T-helper 17 cell (primary cell): ENCODE measurements around the gene DNAJC21. TPM values are rescaled to one million over a fixed set of nuclear protein-coding genes. Genes with fewer than 3 reads are reported as not detected.
"Not testable (repeated sequence)": the region's sequence is repeated elsewhere in the genome, so short reads cannot be mapped to it uniquely, and the experiment has no call there.

Experiments used
- ATAC-seq: fragments of 150-1000 bp; cut with Tn5 transposase; 2 replicates; pipeline ENCODE4 v1.10.0; 2021; ENCODE audit warnings: mild to moderate bottlenecking, moderate library complexity
- DNase-seq, 3 donors: peaks; one replicate each; pipeline versions ENCODE4 v3.0.0 to v3.0.0-alpha.2; 2020 to 2021
- H3K9me3 ChIP-seq: one replicate; pipeline ENCODE4 v1.7.0; 2013; ENCODE audit warnings: low read length, mild to moderate bottlenecking; ENCODE audit not compliant: control insufficient read depth, poor library complexity, severe bottlenecking
- H3K27ac Mint-ChIP-seq: one replicate; pipeline ENCODE4 v1.8.0; 2022; ENCODE audit warnings: mild to moderate bottlenecking, moderate library complexity, mixed read lengths
- H3K27me3 Mint-ChIP-seq: one replicate; pipeline ENCODE4 v1.8.0; 2022; ENCODE audit warnings: mixed read lengths
- H3K36me3 Mint-ChIP-seq: one replicate; pipeline ENCODE4 v1.8.0; 2022; ENCODE audit warnings: low read depth, mixed read lengths
- H3K4me1 Mint-ChIP-seq: one replicate; pipeline ENCODE4 v1.8.0; 2022; ENCODE audit warnings: mild to moderate bottlenecking, mixed read lengths
- H3K4me3 Mint-ChIP-seq: one replicate; pipeline ENCODE4 v1.8.0; 2022; ENCODE audit warnings: mild to moderate bottlenecking, moderate library complexity, mixed read lengths
- total RNA-seq, 4 donors: library from RNA in 2 of 4; stranded (reverse) in 2 of 4; gene quantifications; one replicate each; pipeline ENCODE4 v1.2.3 and lab custom pipeline; 2022 to 2026

DNAJC21 gene
- total RNA-seq, 2 donors from 2014 or later, result 54.0 to 54.3 TPM

GRCh38 chr5:34905564-34905963 is 23.8 kb upstream of the DNAJC21 start:
- no peak for DNase-seq

DNA sequence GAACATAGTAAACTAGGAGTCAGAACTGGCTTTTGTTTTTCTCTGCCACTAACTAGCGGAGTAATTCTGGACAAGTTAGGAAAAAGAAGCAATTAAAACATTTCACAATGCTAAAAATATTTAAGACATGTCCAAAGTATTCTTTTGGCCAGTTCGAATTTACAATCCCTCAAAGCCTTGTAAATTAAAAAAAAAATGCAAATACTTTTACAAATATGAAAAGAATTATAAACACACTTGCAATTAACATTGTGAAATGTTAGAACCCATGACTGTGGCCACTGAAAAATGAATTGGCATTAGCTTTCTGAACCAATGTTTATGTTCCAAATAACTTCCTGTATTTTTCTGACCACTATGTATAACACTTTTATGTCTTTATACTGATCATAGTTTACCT is 16.3 kb upstream of the DNAJC21 start:
- H3K36me3 Mint-ChIP-seq, result peaks cover 5% of the 10 kb centered on the region
- H3K27me3 Mint-ChIP-seq, result no peaks in the 10 kb centered on the region
- no peaks in the 10 kb centered on the region for H3K9me3 ChIP-seq
- H3K27ac Mint-ChIP-seq, result no peak overlapping the region
- no peak for DNase-seq
- no peak for ATAC-seq
- H3K4me3 Mint-ChIP-seq, result no peak overlapping the region
- H3K4me1 Mint-ChIP-seq, result peaks cover 35% of the 10 kb centered on the region

More at GRCh38 chr5:34905564-34905963, 23.8 kb upstream of the DNAJC21 start:
- Mint-ChIP-seq H3K27me3 (no peaks in the 10 kb centered on the region), H3K36me3 (peaks cover 3% of the 10 kb centered on the region), H3K4me3 (no peak overlapping the region), H3K27ac (peak overlapping the region; percentile 14), H3K4me1 (peaks cover 2% of the 10 kb centered on the region)
- no peaks in the 10 kb centered on the region for H3K9me3 ChIP-seq
- no peak for ATAC-seq

DNA sequence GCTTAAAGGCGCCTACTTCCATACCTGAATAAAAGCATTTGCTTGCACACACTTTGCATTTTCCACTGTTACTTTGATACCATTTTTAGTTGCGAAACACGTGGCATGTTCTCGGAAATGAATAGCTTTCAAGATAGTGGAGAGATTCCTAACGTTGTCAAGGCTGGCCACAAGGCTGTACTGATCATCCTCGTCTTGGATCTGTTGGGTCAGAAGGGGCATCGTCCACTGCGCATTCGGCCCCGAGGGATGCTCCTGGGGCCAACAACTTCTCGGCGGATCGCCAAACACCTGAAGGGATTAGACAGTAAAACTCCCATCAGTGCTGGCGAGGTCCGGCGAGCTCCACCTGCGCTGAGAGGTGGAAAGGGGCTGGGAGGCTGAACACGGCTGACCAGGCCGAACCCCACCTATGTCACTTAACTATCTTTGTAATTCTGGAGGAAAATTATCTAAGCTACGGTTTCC is 14.7 kb upstream of the DNAJC21 start:
- no peak overlapping the region for H3K4me3 Mint-ChIP-seq
- no peak for DNase-seq
- H3K36me3 Mint-ChIP-seq, result peaks cover 2% of the 10 kb centered on the region
- H3K4me1 Mint-ChIP-seq, result peaks cover 35% of the 10 kb centered on the region
- no peak overlapping the region for H3K27ac Mint-ChIP-seq
- H3K27me3 Mint-ChIP-seq, result no peaks in the 10 kb centered on the region
- no peaks in the 10 kb centered on the region for H3K9me3 ChIP-seq
- ATAC-seq, result no peak

DNA sequence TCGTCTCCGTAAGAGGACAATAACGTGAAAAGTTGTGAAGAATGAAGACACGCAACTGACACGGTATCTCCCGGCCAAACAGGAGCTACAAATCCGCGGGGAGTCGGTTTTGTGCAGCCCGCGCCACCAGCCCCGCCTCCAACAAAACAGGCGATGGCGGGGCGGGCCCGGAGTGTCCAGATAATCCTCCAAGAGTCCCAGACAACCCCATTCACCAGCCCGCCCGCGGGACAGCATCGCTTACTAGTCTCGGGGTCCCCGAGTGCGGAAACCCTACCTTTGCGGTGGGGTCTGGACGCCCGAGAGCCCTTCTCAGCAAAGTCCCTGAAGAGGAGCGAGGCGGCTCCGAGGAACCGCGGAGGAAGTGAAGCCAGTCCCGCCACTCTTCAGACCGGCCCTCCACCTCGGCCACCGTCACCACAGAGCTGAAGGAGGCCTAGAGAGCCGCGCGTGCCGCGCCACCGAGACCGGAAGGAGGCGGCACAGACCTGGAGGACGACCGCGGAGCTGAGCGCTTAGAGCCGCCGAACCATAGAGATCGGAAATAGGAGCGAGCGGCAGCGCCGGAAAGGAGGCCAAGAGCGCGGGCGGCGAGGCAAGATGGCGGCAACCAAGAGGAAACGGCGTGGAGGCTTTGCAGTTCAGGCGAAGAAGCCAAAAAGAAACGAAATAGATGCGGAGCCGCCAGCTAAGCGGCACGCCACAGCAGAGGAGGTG is 14.1 kb upstream of the DNAJC21 start, which contains the start of the genes BRIX1 and RAD1:
TSS of gene BRIX1 (plus strand) at position 573 of the 717 bp plus-strand sequence. CDS start at position 601, 28 bp downstream.
TSS of gene RAD1 (minus strand) at position 366 of the 717 bp plus-strand sequence. CDS start 612 bp downstream, outside the sequence.
- no peak within 1 kb of the TSS for H3K4me3 Mint-ChIP-seq
- no peaks in the 10 kb centered on the region for H3K9me3 ChIP-seq
- peaks cover 2% of the 10 kb centered on the region for H3K36me3 Mint-ChIP-seq
- peak; percentile 83 to 89 (median 86) for DNase-seq
- no peaks in the 10 kb centered on the region for H3K27me3 Mint-ChIP-seq
- no peak within 1 kb of the TSS for H3K27ac Mint-ChIP-seq
- peaks cover 33% of the 10 kb centered on the region for H3K4me1 Mint-ChIP-seq
- ATAC-seq, result peak; percentile 97

GRCh38 chr5:34915856-34916192 is 13.5 kb upstream of the DNAJC21 start:
- Mint-ChIP-seq H3K27ac (no peak overlapping the region), H3K4me1 (peaks cover 33% of the 10 kb centered on the region), H3K27me3 (no peaks in the 10 kb centered on the region), H3K4me3 (no peak overlapping the region), H3K36me3 (peaks cover 4% of the 10 kb centered on the region)
- DNase-seq (no peak), ATAC-seq (no peak)
- H3K9me3 ChIP-seq, result no peaks in the 10 kb centered on the region

DNA sequence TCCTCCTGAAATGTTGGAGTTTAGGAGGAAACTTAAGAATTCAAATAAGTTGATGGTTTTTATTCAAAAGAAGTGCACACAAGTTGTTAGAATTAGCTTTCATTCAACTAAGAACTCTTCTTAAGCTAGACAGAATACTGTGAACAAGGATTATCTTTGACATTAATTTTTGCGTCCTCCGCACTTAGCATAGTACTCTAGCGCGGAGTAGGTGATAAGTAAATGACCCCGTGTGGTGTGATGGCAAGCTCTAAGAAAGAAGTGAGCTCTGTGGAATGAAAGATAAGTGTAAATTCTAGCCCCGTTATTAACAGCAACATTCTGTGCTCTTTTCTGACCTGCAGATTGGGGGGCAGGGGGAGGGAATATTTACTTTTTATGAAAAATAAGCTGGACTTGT is 12.8 kb upstream of the DNAJC21 start:
- H3K9me3 ChIP-seq, result no peaks in the 10 kb centered on the region
- Mint-ChIP-seq H3K36me3 (peaks cover 4% of the 10 kb centered on the region), H3K27ac (no peak overlapping the region), H3K27me3 (no peaks in the 10 kb centered on the region), H3K4me1 (peaks cover 33% of the 10 kb centered on the region), H3K4me3 (no peak overlapping the region)
- DNase-seq (no peak), ATAC-seq (no peak)

DNA sequence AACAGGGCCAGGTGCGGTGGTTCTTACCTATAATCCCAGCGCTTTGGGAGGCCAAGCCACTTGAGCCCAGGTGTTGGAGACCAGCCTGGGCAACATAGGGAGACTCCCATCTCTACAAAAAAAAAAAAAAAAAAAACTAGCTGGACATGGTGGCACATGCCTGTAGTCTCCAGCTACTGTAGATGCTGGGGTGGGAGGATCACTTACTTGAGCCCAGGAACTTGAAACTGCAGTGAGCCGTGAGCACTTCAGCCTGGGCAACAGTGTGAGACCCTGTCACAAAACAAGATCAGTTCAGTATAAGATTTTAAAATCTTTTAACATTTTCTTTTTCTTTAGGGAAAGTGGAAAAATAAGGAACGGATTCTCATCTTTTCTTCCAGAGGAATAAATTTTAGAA is 11.3 kb upstream of the DNAJC21 start:
- ATAC-seq (no peak), DNase-seq (no peak)
- H3K27me3 Mint-ChIP-seq, result no peaks in the 10 kb centered on the region
- H3K4me1 Mint-ChIP-seq, result peaks cover 33% of the 10 kb centered on the region
- no peak overlapping the region for H3K4me3 Mint-ChIP-seq
- peaks cover 4% of the 10 kb centered on the region for H3K36me3 Mint-ChIP-seq
- H3K27ac Mint-ChIP-seq, result no peak overlapping the region
- no peaks in the 10 kb centered on the region for H3K9me3 ChIP-seq

DNA sequence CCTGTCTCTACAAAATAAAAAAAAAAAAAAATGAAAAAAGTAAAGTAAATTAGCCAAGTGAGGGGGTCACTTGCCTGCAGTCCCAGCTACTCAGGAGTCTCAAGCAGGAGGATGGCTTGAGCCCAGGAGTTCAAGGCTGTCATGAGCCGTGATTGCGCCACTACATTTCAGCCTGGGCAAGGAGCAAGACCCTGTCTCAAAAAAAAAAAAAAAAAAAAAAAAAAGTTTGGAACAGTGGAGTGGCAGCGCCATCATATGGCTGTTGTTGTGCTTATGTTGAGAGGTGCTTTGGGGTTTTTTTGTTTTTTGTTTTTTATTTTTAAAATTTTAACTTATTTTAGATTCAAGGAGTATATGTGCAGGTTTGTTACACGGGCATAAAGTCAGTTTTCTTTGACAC is 10.3 kb upstream of the DNAJC21 start:
- peaks cover 29% of the 10 kb centered on the region for H3K4me1 Mint-ChIP-seq
- ATAC-seq, result no peak
- H3K27me3 Mint-ChIP-seq, result no peaks in the 10 kb centered on the region
- H3K4me3 Mint-ChIP-seq, result no peak overlapping the region
- peak overlapping the region; percentile 29 for H3K27ac Mint-ChIP-seq
- H3K9me3 ChIP-seq, result no peaks in the 10 kb centered on the region
- peaks cover 6% of the 10 kb centered on the region for H3K36me3 Mint-ChIP-seq
- no peak for DNase-seq

DNA sequence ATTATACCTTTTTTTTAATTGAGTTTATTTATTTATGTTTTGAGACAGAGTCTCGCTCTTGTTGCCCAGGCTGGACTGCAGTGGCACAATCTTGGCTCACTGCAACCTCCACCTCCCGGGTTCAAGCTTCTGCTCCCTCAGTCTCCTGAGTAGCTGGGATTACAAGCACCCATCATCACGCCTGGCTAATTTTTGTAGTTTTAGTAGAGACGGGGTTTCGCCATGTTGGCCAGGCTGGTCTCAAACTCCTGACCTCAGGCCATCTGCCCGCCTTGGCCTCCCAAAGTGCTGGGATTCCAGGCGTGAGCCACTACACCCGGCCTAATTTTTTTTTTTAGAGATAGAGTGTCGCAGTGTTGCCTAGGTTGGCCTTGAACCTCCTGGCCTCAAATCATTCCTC is 6.1 kb upstream of the DNAJC21 start:
- ATAC-seq, H3K27me3 Mint-ChIP-seq, H3K4me3 Mint-ChIP-seq, H3K36me3 Mint-ChIP-seq, DNase-seq, H3K9me3 ChIP-seq, H3K4me1 Mint-ChIP-seq: not testable (repeated sequence)
- H3K27ac Mint-ChIP-seq, result peak overlapping the region; percentile 57

GRCh38 chr5:34923694-34924461 is 5.5 kb upstream of the DNAJC21 start:
- ATAC-seq (peak; percentile 51), DNase-seq (no peak)
- H3K9me3 ChIP-seq, result no peaks in the 10 kb centered on the region
- Mint-ChIP-seq H3K27me3 (no peaks in the 10 kb centered on the region), H3K27ac (peak overlapping the region; percentile 57), H3K4me3 (no peak overlapping the region), H3K4me1 (peaks cover 2% of the 10 kb centered on the region), H3K36me3 (peaks cover 6% of the 10 kb centered on the region)

DNA sequence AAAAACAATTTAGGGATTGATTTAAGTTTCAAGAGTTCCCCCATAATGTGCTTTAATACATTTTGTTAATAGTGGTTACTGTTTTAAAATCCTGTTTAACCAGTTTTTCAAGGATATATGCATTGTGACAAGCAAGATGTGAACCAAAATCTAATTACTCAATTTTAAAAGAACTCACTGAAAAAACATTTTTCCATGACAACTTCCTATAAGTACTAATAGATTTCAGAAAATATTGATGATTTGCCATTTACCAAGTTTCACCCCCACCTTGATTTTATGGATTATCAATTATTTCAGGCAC is 4.9 kb upstream of the DNAJC21 start:
- Mint-ChIP-seq H3K36me3 (peaks cover 6% of the 10 kb centered on the region), H3K4me1 (peaks cover 5% of the 10 kb centered on the region), H3K4me3 (no peak overlapping the region), H3K27ac (no peak overlapping the region), H3K27me3 (no peaks in the 10 kb centered on the region)
- ATAC-seq, result no peak
- no peak for DNase-seq
- no peaks in the 10 kb centered on the region for H3K9me3 ChIP-seq

DNA sequence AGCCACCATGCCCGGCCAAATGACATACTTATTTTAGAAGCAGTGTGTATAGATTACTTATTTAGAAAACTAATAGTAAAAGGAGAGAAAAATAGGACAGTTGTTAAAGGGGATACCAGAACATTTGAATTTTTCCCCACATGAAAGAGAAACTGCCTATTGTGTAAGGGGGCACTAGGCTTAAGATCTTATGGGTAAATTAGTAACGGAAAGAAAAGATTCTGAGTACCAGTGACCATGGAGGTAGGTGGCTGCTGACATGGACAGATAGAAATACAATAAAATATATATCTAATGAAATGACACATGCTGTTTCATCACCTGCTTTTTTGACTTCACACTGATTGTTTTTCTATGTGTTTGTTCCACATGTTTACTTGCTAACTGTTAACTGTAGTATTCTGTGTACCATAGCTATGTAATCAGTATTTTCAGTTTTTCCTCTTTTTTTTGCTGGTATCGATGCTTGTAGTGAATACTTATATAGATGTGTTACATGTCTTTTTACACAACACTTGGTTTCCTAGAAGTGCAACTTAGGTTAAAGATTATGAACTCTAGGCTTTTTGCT is 3.0 kb upstream of the DNAJC21 start:
- Mint-ChIP-seq H3K27me3 (no peaks in the 10 kb centered on the region), H3K36me3 (peaks cover 4% of the 10 kb centered on the region), H3K4me1 (peaks cover 20% of the 10 kb centered on the region), H3K27ac (peak overlapping the region; percentile 8), H3K4me3 (no peak overlapping the region)
- no peak for ATAC-seq
- DNase-seq, result no peak
- H3K9me3 ChIP-seq, result no peaks in the 10 kb centered on the region

GRCh38 chr5:34927785-34928184 is 1.6 kb upstream of the DNAJC21 start:
- DNase-seq (no peak), ATAC-seq (no peak)
- H3K27me3 Mint-ChIP-seq, result no peaks in the 10 kb centered on the region
- no peaks in the 10 kb centered on the region for H3K9me3 ChIP-seq
- no peak overlapping the region for H3K4me3 Mint-ChIP-seq
- no peak overlapping the region for H3K27ac Mint-ChIP-seq
- H3K36me3 Mint-ChIP-seq, result peaks cover 4% of the 10 kb centered on the region
- H3K4me1 Mint-ChIP-seq, result peaks cover 24% of the 10 kb centered on the region
